GF-D8 (cell line): ENCODE measurements around the gene SAMD10.
"Not testable (repeated sequence)": the region's sequence is repeated elsewhere in the genome, so short reads cannot be mapped to it uniquely, and the experiment has no call there.

ENCODE experiments used
- DNase-seq: peaks from one replicate; lab custom pipeline; 2025; lab: John Stamatoyannopoulos, UW

SAMD10 gene

DNA sequence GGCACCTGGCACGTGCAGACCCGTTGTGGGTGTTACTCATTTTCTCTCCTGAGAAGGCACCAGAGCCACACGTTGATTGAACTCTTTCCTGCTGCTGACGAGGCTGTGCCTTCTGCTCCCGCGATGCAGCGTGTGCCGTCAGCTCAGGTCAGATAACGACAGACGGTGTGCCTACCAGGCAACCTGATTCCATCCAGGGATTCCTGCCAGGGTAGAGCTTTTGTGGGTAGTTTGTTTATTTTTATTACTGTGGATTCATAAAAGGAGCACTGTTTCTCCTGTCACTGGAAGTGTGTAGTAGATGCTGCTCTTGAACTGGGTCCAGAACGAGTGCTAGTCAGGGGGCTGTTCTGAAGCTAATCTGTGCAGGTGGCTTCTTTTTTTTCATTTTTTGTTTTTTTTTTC, 22.2 kb upstream of the SAMD10 start:
- DNase-seq, result no peak

DNA sequence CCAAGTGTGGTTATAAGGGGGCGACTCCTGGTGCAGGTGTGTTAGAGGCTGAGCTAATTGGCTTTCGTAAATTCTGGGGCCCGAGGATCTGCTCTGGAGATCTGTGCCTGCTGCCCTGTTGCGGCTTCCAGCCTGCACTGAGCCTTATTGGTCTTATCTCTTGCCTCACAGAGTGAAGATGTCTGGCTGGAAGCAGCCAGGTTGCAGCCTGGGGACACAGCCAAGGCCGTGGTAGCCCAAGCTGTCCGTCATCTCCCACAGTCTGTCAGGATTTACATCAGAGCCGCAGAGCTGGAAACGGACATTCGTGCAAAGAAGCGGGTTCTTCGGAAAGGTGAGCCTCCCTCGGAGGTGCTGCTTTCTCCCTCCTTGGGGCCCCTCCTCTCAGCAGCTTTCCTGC, 21.5 kb upstream of the SAMD10 start:
- no peak for DNase-seq

DNA sequence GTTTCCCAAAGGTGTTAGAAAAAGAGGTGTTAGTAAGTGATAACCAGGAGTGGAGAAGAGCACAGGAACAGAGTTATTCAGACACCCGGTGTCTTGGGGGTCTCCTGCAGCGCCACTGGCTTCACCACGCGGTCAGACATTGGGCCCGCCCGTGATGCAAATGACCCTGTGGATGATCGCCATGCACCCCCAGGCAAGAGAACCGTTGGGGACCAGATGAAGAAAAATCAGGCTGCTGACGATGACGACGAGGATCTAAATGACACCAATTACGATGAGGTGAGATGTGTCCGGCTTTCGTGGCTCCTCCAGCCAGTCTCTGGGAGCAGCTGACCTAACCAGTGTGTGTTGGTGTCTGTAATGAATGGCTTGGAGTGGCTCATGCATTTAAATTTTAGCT, 3.5 kb upstream of the SAMD10 start:
- no peak for DNase-seq

DNA sequence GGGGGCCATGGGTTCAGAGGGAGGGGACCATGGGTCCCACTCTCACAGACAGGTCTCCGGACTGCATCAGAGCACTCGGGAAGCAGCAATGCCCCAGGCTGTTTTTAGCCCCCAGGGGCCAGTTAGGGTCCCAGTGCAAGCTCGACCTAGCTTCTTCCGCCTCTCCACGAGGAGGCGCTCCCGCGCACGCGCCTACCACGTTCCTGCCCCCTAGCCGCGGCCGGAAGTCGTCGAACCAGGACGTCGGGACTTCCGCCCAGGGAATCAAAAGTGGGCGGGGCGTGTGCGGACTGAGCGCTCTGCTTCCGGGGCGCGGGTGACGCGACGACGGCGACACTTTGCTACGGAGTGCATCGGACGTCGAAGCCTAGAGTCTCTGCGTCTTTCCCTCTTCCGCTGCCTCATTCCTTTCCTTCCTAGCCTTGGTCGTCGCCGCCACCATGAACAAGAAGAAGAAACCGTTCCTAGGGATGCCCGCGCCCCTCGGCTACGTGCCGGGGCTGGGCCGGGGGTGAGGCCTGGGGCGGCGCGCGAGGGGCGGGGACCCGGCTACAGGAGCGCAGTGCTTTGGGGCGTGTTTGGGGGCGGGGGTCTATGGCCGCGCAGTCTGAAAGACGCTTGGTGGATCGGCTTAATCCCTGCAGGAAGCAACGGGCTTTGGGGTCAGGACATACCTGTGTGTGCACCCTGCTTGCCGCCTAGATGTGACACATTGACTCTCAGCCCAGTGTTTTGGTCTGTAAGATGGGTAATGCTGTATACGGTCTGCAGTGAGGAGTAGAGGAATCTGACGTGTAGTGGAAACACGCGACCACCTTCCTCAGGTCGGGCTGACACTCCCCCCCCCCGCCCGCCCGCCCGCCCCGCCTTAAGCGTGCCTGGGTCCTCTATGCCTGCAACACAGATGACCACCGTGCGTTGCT, 1.6 kb upstream of the SAMD10 start, which contains the start of gene PRPF6:
Gene PRPF6, plus strand, starts transcription at position 327 of the 923 bp plus-strand sequence. Its CDS starts 114 bp downstream, at position 441.
- peak; percentile 87 for DNase-seq

DNA sequence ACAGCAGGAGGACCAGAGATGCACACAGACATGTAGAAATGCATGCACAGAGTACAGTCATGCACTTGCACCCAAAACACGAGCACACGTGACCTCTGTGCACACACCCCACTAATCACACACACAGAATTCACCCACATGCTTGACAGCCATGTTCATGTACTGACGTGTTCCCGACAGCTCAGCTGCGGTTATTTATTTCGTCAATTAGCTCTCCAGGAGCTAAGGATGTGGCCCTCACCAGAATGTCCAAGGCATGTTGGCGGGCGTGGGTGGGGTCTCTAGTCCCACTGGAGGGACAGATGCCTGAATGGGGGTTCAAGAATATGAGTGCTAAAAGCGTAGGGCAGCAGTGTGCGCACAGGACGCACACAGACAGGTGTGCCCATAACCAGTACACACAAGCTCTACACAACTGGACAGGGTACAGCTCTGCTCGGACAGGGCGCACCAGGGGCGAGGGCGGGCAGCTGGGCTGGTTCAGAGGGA, 919 bp upstream of the SAMD10 start:
- no peak for DNase-seq

DNA sequence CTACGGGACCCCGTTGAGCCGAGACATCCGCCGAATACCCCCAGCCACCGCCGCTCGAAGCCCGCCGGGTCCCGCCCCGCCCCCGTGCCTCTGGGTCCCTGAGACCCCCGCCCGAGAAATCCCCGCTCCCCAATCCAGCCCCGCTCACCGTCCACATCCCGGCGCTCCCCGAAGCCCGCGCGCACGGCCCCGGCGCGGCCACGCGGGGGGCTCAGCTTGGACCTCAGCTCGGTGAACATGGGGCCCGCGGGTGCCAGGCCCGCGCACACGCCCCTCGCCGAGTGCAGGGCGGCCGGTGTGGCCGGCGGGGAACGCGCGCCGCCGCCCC, 249 bp downstream of the SAMD10 start:
- no peak for DNase-seq

DNA sequence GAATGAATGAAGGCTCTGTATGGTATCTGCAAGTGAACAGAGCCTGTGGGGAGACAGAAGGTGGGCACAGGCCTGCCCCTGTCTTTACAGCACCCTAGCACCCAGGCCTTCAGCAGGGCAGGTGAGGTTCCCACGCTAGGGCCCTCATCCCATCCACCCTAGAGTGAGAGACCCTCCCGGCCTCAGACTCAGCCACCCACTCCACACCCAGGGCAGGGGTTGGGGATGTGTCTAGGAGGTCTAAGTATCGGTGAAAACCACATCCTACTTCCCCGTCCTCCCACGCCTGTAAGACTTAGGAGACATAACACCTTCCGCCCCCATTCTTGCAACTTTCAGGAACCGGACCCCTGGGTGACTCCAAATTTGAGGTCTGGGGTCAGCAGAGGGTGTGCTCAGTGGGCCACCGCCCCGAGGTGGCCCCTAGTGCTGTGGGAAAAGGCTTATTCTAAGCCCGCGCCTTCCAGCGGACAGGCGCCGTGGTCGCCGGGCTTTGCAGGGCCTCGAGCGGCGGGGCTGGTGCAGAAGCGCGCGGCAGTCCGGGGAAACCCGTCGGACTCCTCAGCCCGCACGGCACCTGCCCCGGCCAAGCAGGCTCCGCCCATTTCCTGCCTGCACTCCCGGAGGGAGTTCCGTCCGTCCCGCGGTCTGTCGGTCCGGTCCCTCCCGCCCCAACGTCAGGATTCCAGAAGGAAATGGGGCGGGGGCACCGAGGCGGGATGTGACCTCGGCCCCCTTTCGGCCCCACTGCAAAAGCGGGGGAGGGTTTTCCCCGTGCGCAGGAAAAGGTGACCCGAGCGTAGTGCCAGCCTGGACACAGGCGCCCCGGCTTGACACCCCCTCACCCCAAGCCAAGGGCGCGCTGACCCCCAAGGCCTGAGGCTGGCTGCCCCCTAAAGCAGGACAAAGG, 868 bp downstream of the SAMD10 start:
- DNase-seq, result peak; percentile 61

DNA sequence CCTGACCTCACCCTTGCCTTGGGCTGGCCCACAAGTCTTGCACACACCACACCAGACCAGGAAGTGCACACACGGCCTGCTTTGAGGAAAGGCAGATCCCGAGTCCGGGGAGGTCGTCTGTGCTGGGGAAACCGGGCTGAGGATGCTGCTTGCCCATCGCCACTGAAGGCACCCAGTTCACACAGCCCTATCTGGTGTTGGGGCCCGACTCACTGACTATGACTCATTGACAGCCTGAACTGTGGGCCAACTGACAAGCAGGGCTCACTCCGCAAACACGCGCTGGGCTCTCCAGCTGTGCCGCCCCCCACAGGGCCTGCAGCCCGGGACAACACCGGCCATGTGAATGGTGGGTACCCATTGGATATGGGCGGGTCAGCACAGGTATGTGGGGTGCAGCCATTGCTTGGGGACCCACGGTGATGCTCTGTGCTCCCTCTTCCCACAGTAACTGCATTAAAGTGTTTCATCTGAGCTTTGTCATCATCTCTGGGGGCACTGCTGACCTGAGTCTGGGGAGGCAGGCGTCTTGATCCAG, 1.6 kb downstream of the SAMD10 start:
- DNase-seq, result peak; percentile 25

DNA sequence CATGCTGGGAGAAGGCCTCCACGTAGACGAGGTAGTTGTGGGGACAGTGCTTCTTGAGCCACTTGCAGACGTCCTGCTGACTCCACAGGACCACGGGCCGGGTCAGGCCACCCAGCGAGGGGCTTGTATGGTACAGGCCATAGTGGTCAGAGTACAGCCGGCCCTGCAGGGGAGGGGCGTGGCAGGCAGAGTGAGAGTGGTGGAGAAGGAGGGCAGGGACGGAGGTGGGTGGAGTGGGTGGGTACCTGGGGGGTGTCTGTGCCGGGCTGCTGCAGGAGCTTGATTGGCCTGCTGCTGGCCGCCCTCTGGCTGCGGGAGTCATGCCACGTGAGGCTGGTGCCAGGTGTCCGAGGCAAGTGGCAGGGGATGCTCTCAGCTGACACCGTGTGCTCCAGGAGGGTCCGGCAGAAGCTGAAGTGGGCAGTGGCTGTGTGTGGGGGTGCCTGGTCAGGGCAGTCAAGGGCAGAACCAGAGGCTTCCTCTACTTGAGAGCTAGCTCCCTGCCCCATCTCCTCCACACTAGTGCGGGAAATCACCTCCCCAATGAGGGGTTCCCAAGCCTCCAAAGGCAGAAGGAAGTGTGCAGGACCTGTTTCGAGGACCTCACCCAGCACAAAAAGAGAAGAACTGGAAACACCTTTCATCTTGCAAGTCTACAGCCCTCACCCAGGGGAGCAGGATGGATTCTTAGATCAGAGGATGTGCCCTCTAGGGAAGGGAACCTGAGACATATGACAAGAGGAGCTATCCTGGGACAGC, 2.3 kb downstream of the SAMD10 start:
- DNase-seq, result no peak

DNA sequence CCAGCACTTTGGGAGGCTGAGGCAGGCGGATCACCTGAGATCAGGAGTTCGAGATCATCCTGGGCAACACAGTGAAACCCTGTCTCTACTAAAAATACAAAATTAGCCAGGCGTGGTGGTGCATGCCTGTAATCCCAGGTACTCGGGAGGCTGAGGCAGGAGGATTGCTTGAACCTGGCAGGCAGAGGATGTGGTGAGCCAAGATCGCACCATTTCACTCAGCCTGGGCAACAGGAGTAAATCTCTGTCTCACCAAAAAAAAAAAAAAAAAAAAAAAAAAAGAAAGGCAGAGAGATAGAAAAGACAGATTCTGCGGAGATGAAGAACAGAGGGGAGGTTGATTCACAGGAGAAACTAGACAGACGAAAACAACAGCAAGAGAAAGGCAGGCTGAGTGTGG, 2.9 kb downstream of the SAMD10 start:
- DNase-seq, result not testable (repeated sequence)

DNA sequence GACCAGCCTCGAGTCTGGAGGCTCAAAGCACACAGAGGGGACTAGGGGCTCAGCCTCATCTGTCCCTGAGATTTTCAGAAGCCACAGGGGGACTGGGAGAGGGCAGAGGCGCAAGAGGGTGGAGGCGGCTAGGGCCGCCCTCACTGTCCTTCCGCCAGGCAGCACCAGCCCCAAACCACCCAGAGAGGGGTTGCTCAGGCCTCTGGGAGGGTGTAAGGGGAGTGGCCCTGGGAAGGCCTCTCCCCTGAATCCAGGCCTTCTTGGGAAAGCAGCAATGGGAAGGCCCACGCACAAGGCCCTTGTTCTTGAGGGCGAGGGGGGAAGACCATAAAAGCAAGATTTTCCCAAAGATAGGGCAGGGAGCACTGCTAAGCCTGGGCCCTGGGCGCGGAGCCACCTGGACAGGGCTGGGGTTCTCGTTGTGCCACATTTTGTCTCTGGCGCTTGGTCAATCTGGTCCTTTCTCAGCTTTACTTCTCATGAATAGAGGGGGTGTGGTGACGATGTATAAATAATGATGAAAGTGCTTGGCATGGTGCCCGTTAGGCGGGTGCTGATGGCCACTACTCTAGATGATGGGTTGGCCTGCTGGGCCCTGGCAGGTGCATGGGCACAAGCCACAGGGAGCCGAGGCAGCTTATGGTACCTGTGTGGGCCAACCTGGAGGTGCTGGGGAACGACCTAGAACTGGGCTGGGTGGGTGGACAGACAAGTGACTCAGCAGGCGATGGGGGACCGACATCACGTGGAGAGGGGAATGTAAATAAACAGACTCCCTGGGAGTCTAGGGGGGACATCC, 4.8 kb downstream of the SAMD10 start:
- no peak for DNase-seq

DNA sequence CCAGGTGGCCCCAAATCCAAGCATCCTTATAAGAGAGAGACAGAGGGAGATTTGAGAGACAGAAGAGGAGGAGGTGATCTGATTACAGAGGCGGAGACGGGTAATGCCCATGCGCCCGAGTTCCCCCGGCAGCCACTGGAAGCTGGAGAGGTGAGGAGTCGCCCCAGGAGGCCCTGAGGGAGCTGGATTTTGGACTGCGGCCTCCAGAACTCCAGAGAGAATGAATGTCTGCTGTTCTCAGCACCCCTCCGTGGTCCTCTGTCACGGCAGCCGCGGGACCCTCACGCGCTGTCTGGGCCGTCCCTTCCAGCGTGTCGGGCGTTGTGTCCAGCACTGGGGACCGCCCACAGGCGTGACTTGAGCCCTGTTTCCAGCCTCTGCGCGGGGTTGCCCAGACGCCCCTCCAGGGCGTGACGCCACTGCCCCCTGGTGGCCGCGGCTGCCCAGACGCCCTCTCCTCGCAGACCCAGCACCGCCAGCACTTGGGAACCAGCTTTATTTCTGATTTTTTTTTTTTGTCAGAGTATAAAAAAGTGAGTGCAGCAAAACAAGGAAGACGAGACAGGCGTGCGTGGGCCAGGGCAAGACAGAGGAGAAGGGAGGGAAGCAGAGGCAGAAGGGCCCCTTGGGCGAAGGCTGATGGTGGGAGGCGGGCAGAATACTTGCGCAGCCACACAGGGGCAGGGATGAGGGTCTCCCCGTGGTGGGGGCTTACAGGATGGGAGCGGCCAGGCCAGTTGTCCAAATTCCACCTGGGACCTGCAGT, 5.6 kb downstream of the SAMD10 start:
- peak; percentile 31 for DNase-seq

DNA sequence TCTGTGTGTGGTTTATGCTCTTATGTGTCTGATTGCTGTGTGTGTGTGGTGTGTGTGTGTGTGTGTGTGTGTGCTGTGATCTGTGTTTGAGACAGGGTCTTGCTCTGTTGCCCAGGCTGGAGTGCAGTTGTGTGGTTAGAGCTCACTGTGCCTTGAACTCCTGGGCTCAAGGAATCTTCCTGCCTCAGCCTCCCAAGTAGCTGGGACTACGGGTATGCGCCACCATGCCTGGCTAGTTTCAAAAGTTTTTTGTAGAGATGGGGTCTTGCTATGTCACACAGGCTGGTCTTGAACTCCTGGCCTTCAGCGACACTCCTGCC, 6.3 kb downstream of the SAMD10 start:
- DNase-seq, result no peak

DNA sequence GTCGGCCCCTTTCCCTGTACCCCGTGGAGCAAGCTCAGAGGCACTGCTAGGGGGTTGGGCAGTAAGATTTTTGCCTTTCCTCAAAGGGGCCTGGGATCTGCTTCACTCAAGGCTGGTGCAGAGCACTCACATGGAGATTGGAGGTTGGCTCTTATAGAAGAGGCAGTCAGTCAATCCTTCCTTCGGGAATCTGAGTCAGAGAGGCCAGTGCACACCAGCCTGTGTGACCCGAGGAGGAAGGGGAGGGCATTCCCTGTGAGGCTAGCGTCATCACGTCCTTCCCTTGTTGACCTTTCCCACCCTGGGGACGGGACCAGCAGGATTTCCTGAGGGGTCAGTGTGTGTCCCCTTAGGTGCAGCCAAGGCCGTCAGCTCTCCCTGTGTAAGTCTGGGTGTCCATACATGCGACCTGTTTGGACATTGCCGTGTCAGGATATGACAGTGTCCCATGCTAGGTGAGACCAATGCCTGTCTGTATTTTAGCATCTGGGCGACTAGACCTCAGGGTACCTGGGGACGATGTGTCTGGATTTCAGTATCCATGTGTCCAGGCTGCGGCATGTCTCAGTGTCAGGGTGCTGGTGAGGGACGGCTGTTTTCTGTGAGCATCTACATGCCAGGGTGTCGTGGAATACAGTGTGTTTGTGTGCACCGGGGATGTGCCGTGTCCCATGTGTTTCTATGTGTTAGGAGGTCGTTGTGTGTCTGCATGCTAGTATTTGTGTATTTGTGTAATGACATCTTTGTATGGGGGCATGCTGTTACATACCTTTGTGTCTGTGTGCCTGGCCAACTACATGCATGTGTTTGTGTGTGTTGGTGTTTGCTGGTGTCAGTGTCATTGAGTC, 6.9 kb downstream of the SAMD10 start:
- DNase-seq, result no peak

DNA sequence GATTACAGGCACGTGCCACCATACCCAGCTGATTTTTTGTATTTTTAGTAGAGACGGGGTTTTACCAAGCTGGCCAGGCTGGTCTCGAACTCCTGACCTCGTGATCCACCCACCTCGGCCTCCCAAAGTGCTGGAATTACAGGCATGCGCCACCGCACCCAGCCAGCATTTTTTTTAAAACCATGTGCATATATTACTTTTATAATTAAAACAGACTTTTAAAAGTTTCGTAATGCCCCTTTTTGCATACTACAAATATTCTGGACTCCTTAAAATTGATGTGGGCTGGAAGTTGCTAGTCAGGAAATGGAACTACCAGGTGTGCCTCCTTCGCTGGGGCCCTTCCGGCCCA, 7.5 kb downstream of the SAMD10 start:
- DNase-seq, result not testable (repeated sequence)

DNA sequence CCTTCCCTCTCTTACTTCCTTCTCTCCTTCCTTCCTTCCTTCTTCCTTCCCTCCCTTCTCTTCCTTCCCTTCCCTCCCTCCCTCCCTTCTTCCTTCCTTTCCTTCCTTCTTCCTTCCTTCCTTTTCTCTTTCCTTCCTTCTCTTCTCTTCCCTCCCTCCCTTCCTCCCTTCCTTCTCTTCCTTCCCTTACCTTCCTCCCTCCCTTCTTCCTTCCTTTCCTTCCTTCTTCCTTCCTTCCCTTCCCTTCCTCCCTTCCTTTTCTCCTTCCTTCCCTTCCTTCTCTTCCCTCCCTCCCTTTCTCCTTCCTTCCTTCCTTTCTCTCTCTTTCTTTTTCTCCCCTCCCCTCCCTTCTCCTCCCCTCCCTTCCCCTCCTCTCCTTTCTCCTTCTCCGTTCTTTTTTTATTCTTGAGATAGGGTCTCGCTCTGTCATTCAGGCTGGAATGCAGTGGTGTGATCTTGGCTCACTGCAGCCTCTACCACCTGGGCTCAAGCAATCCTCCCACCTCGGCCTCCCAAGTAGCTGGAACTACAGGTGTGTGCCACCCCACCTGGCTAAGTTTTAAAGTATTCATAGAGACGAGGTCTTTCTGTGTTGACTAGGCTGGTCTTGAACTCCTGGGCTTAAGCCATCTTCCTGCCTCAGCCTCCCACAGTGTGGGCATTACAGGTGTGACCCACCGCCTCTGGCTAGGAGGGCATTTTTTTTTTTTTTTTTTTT, 8.6 kb downstream of the SAMD10 start:
- DNase-seq, result no peak

DNA sequence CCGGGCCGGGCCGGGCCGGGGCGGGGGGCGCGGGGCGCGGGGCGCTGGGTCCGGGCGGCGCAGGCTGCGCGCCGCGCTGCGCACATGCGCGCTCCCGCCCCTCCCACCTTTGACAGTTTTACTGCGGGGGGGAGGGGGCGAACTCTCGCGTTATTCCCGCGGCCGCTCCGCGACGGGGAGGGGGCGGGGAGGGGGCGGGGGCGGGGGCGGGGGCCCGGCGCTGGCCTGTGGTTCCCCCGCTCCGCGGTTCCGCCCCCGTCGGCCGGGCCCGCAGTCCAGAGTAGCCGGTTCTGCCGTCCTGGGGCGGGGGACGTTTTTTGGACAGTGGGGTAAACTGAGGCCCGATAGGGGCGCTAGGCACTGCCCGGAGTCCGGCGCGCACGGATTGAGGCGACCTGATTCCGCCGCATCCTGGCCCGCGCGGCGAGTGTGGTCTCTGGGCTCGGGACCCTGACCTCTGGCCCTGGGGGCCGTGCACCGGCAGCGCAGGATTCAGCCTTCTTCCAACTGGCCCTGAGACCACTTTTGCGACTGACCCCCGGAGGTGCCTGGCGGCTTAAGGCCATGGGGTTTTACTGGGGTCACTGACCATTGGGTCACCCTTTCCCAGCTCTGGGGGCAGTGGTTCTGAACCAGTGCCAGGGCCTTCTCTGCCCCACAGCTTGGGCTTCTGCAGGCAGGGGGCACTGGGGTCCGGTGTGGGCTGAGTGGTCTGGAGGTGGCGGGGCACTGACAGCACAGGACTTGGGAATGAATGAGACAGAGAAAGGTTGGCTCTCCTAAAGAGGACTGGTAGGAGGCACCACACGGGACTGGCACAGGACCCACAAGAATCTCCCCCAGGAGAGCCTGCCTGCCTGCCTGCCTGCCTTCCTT, 9.4 kb downstream of the SAMD10 start, which contains the start of gene ZNF512B:
Gene ZNF512B, minus strand, starts transcription at position 93 of the 876 bp plus-strand sequence. CDS start 1,980 bp downstream, outside the sequence.
- no peak for DNase-seq
